Activated T-cell treated with anti-CD3 and anti-CD28 coated beads, Interleukin-2, amount 50 U/mL, for 72 hours (primary cell): ENCODE data around the gene CYP3A5. TPM values are rescaled to one million over a fixed set of nuclear protein-coding genes. Genes with fewer than 3 reads are reported as not detected.

Experiments
- ATAC-seq, 2 donors: fragments of 150-1000 bp; cut with Tn5 transposase; replicated peaks in 1 of 2; 2 replicates each; pipeline ENCODE4 v1.10.0; 2021; ENCODE audit warnings: moderate library complexity in 2 of 2, mild to moderate bottlenecking in 1 of 2
- DNase-seq, 2 donors: peaks; one replicate each; pipeline ENCODE4 v3.0.0; 2021 to 2022; ENCODE audit warnings: mixed read lengths in 1 of 2
- H3K27ac Mint-ChIP-seq: one replicate; pipeline ENCODE4 v1.8.0; 2022; ENCODE audit warnings: mild to moderate bottlenecking, moderate library complexity, mixed read lengths
- H3K27me3 Mint-ChIP-seq: one replicate; pipeline ENCODE4 v1.8.0; 2022; ENCODE audit warnings: low read depth, mixed read lengths
- H3K36me3 Mint-ChIP-seq, 2 donors: one replicate each; pipeline ENCODE4 v1.8.0; 2022; ENCODE audit warnings: mixed read lengths in 2 of 2, mild to moderate bottlenecking in 1 of 2; ENCODE audit not compliant: insufficient read depth in 2 of 2
- H3K4me1 Mint-ChIP-seq: one replicate; pipeline ENCODE4 v1.8.0; 2022; ENCODE audit warnings: low read depth, mixed read lengths
- H3K4me3 Mint-ChIP-seq, 2 donors: one replicate each; pipeline ENCODE4 v1.8.0; 2022; ENCODE audit warnings: mild to moderate bottlenecking in 2 of 2, mixed read lengths in 2 of 2, moderate library complexity in 2 of 2
- H3K9me3 Mint-ChIP-seq, 2 donors: one replicate each; pipeline ENCODE4 v1.8.0; 2022; ENCODE audit warnings: mixed read lengths in 2 of 2
- total RNA-seq, 2 donors: library from RNA; stranded (reverse); gene quantifications; one replicate each; pipeline ENCODE4 v1.2.3, GENCODE V29; 2022

Gene CYP3A5
- total RNA-seq, 2 donors from 2014 or later, result 0.36 TPM; not detected in 1

GRCh38 chr7:99614495-99614894 lies 65.3 kb downstream of the CYP3A5 start:
- ATAC-seq (no peak), DNase-seq (no peak)
- Mint-ChIP-seq H3K27me3 (peaks cover 9% of the 10 kb centered on the region), H3K36me3 (peaks cover 2 to 6% of the 10 kb centered on the region in 2 donors), H3K4me1 (peaks cover 38% of the 10 kb centered on the region), H3K4me3 (peak overlapping the region in 1 of 2 donors; percentile 43), H3K27ac (peak overlapping the region; percentile 51), H3K9me3 (no peaks in the 10 kb centered on the region)

DNA sequence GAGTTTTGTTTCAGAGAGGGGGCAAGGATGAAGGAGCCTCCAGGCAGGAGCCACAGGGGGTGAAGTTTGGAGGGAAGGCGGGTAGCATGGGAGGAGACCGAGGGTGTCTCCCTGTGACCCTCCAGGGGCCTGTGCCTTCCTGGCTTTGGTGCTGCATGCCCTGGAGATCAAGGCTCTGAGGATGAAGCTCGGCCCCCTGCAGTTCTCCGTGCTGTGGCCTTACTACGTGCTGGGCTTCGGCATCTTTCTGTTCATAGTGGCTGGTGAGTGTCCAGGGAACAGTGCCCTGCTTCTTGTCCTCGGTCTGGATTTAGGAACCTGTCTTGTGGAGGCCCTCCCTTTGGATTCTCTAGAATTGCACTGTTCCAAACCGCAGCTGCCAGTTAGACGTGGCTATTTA lies 72.2 kb downstream of the CYP3A5 start:
- Mint-ChIP-seq H3K27me3 (peaks cover 9% of the 10 kb centered on the region), H3K27ac (no peak overlapping the region), H3K36me3 (no peaks in the 10 kb centered on the region), H3K9me3 (no peaks in the 10 kb centered on the region), H3K4me1 (no peaks in the 10 kb centered on the region), H3K4me3 (no peak overlapping the region)
- no peak for DNase-seq
- ATAC-seq, result no peak

DNA sequence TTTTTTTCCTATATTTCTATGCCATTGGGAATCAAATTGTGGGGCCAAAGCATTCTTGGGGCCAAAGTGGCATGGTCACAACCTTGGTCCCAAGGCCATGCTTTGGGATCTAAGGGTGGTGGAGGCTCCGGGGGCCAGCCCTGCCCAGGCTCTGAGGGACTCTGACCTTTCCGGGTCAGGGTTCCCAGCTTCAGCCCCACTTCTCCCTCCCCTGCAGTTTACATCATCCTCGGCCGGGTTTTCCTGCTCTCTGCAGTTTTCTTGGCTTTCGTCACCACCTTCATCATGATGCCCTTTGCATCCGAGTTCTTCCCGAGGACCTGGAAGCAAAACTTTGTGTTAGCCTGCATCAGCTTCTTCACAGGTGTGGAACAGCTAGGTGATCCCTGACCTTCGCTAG lies 73.3 kb downstream of the CYP3A5 start:
- no peaks in the 10 kb centered on the region for H3K4me1 Mint-ChIP-seq
- peaks cover 9% of the 10 kb centered on the region for H3K27me3 Mint-ChIP-seq
- no peak overlapping the region for H3K4me3 Mint-ChIP-seq
- H3K9me3 Mint-ChIP-seq, result no peaks in the 10 kb centered on the region
- ATAC-seq (no peak), DNase-seq (no peak)
- no peak overlapping the region for H3K27ac Mint-ChIP-seq
- H3K36me3 Mint-ChIP-seq, result no peaks in the 10 kb centered on the region

DNA sequence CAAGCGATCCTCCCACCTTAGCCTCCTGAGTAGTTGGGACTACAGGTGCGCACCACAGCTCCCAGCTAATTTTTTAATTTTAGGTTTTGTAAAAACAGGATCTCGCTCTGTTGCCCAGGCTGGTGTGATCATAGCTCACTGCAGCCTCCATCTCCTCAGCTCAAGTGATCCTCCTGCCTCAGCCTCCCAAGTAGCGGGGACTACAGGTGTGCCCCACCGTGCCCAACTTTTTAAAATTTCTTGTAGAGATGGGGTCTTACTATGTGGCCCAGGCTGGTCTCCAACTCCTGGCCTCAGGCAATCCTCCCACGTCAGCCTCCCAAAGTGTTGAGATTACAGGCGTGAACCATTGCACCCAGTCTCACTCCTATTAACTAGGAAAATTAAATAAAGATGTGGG lies 74.3 kb downstream of the CYP3A5 start:
- Mint-ChIP-seq H3K4me1 (no peaks in the 10 kb centered on the region), H3K27ac (no peak overlapping the region), H3K36me3 (no peaks in the 10 kb centered on the region), H3K9me3 (no peaks in the 10 kb centered on the region), H3K27me3 (peaks cover 6% of the 10 kb centered on the region), H3K4me3 (no peak overlapping the region)
- ATAC-seq, result no peak
- DNase-seq, result no peak

DNA sequence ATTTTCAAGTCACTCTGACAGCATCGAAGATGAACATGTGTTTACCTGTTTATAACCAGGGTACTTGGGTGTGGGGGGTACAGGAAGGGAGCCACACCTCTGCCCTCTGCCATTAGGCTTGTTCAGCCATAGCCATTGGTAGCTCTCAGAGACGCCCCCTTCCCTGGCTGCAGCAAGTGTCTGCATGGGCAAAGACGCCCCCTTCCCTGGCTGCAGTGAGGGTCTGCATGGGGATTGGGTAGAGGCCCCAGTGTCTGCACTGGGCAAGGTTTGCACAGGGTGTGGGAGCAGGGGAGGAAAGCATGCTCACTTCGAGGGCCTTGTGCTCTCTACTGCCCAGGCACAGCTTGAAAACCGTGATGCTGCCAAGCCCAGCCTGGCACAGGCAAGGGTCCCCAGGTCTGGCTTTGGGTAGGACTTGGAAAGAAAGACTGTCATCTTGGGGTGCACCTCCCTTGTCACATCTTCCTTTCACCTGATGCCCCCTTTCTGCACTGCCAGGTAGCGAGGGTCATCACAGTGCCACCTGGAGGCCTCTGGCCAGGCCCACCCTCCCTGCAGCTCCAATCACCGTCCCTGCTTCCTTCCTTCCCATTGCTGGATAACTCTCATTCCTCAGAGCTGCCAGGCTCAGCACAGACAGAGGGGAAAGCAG lies 78.0 kb downstream of the CYP3A5 start:
- DNase-seq (no peak), ATAC-seq (no peak)
- no peaks in the 10 kb centered on the region for H3K27me3 Mint-ChIP-seq
- H3K27ac Mint-ChIP-seq, result no peak overlapping the region
- no peaks in the 10 kb centered on the region for H3K4me1 Mint-ChIP-seq
- H3K4me3 Mint-ChIP-seq, result no peak overlapping the region
- H3K9me3 Mint-ChIP-seq, result no peaks in the 10 kb centered on the region
- no peaks in the 10 kb centered on the region for H3K36me3 Mint-ChIP-seq

DNA sequence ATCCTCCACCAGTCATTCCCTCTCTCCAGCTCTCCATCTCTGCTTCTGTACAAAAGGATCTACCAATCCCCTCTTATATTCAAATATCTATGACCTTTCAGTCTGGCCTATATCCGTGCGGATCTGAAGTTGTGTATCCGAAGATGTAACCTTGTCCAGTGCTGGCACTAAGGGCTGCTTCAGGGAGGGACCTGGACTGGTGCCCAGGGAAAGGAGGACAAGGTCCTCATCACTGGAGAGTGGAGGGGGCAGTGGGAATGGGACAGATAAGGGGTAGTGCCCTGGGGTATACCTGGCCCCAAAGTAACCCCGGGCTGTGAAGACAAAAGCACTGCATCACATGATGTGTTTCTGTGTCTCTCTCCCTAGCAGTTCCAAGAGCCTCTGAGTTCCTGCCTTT lies 80.0 kb downstream of the CYP3A5 start:
- H3K4me1 Mint-ChIP-seq, result no peaks in the 10 kb centered on the region
- no peaks in the 10 kb centered on the region for H3K9me3 Mint-ChIP-seq
- no peaks in the 10 kb centered on the region for H3K36me3 Mint-ChIP-seq
- no peaks in the 10 kb centered on the region for H3K27me3 Mint-ChIP-seq
- DNase-seq, result no peak
- ATAC-seq, result no peak
- H3K27ac Mint-ChIP-seq, result no peak overlapping the region
- no peak overlapping the region for H3K4me3 Mint-ChIP-seq

Other genes starting within 250 kb of the CYP3A5 start
- gene PTCD1, start 241.2 kb downstream of the CYP3A5 start, total RNA-seq, result 1 to 10 TPM; 6.1 to 8.9 TPM
- gene CPSF4, start 241.1 kb downstream of the CYP3A5 start, total RNA-seq, result 10 to 100 TPM; 59.2 to 65.9 TPM
- gene ATP5MF, start 213.8 kb downstream of the CYP3A5 start, total RNA-seq, result 100 to 1,000 TPM; 218 to 229 TPM
- gene ZNF789, start 207.1 kb downstream of the CYP3A5 start, total RNA-seq, result 10 to 100 TPM; 16.0 to 18.8 TPM
- 10 to 100 TPM; 28.2 to 36.5 TPM for gene ZNF394, start 179.7 kb downstream of the CYP3A5 start, total RNA-seq
- 1 to 10 TPM; 9.3 to 9.9 TPM for gene ZKSCAN5, start 175.3 kb downstream of the CYP3A5 start, total RNA-seq
- gene FAM200A, start 127.9 kb downstream of the CYP3A5 start, total RNA-seq, result 1 to 10 TPM; 4.7 to 7.1 TPM
- gene ZNF655, start 121.4 kb downstream of the CYP3A5 start, total RNA-seq, result 10 to 100 TPM; 87.8 to 94.1 TPM
- 1 to 10 TPM; 2.5 to 4.3 TPM for gene TMEM225B, start 81.7 kb downstream of the CYP3A5 start, total RNA-seq
- 10 to 100 TPM; 32.4 to 35.6 TPM for gene ZSCAN25, start 63.0 kb downstream of the CYP3A5 start, total RNA-seq
- not detected for gene CYP3A7, start 55.2 kb upstream of the CYP3A5 start, total RNA-seq
- gene CYP3A4, start 104.2 kb upstream of the CYP3A5 start, total RNA-seq, result not detected
- gene CYP3A43, start 148.0 kb upstream of the CYP3A5 start, total RNA-seq, result under 1 TPM; 0.17 to 0.32 TPM
- under 1 TPM; 0.46 to 0.53 TPM for gene OR2AE1, start 197.0 kb upstream of the CYP3A5 start, total RNA-seq
- 10 to 100 TPM; 34.9 to 38.2 TPM for gene TRIM4, start 239.5 kb upstream of the CYP3A5 start, total RNA-seq
- gene GJC3, start 249.6 kb upstream of the CYP3A5 start, total RNA-seq, result 1 to 10 TPM in 1 of 2 donors, under 1 TPM in 1; 0.58 to 1.7 TPM